ENCODE results near the gene SLCO3A1. TPM values are rescaled to one million over a fixed set of nuclear protein-coding genes. Genes with fewer than 3 reads are reported as not detected.

Gene SLCO3A1
- total and polyA plus RNA-seq, 4 donors = 1.6 to 3.6 (median 2.4) TPM

GRCh38 chr15:91891101-91891500 lies 37.6 kb downstream of the SLCO3A1 start:
- Histone ChIP-seq H3K9me3 (ENCODE audit: control insufficient read depth in 4 of 4, low read length in 3 of 4) (peaks cover 0 to 3% (median 0%) of the 10 kb centered on the region in 4 donors), H3K4me3 (ENCODE audit: low read depth in 1 of 3, low read length in 3 of 3) (no peak overlapping the region), H3K36me3 (ENCODE audit: control insufficient read depth in 4 of 4, insufficient read depth in 3 of 4, low read depth in 1 of 4, low read length in 3 of 4) (no peaks in the 10 kb centered on the region), H3K9ac (ENCODE audit: low read depth in 1 of 2, low read length in 2 of 2) (no peak overlapping the region), H3K4me1 (ENCODE audit: control insufficient read depth in 4 of 4, insufficient read depth in 4 of 4, low read length in 3 of 4) (no peaks in the 10 kb centered on the region), H3K27ac (ENCODE audit: low read depth in 1 of 2, low read length in 2 of 2) (no peak overlapping the region), H3K27me3 (ENCODE audit: control insufficient read depth in 4 of 4, insufficient read depth in 4 of 4, low read length in 3 of 4) (peaks cover 0 to 4% (median 0%) of the 10 kb centered on the region in 4 donors)
- no peak for DNase-seq (ENCODE audit: low spot score)
- 91% methylated on average over 1 of the region's 1 CpG for WGBS
- no peak for TF ChIP-seq RAD21 (IDR thresholded peaks at IDR 0.05)
- no peak for TF ChIP-seq ZBTB33 (IDR thresholded peaks at IDR 0.05)
- TF ChIP-seq GABPA (IDR thresholded peaks at IDR 0.05 in 1 of 2, conservative IDR thresholded peaks at IDR 0.05 in 1 of 2) = no peak

GRCh38 chr15:91891788-91892345 lies 38.4 kb downstream of the SLCO3A1 start:
- peaks cover 0 to 4% (median 0%) of the 10 kb centered on the region in 4 donors for H3K27me3 ChIP-seq (ENCODE audit: control insufficient read depth in 4 of 4, insufficient read depth in 4 of 4, low read length in 3 of 4)
- H3K27ac ChIP-seq (ENCODE audit: low read depth in 1 of 2, low read length in 2 of 2) = no peak overlapping the region
- no peaks in the 10 kb centered on the region for H3K4me1 ChIP-seq (ENCODE audit: control insufficient read depth in 4 of 4, insufficient read depth in 4 of 4, low read length in 3 of 4)
- WGBS = 93% methylated on average over 5 of the region's 5 CpGs
- H3K9me3 ChIP-seq (ENCODE audit: control insufficient read depth in 4 of 4, low read length in 3 of 4) = peaks cover 0 to 3% (median 0%) of the 10 kb centered on the region in 4 donors
- TF ChIP-seq GABPA (IDR thresholded peaks at IDR 0.05 in 1 of 2, conservative IDR thresholded peaks at IDR 0.05 in 1 of 2) (no peak), FOXA2 (IDR thresholded peaks at IDR 0.05) (no peak), RXRA (IDR thresholded peaks at IDR 0.05) (no peak), HNF4G (IDR thresholded peaks at IDR 0.05) (no peak), ZBTB33 (IDR thresholded peaks at IDR 0.05) (no peak), EGR1 (IDR thresholded peaks at IDR 0.05; ENCODE audit: low read depth in 2 of 2) (no peak), SP1 (IDR thresholded peaks at IDR 0.05) (no peak), FOXA1 (IDR thresholded peaks at IDR 0.05) (no peak), YY1 (IDR thresholded peaks at IDR 0.05) (no peak), TAF1 (conservative IDR thresholded peaks at IDR 0.05) (no peak), MAX (IDR thresholded peaks at IDR 0.05) (no peak), CTCF (IDR thresholded peaks at IDR 0.05; ENCODE audit: low read depth, low read length, missing input control) (no peak), HNF4A (conservative IDR thresholded peaks at IDR 0.05) (no peak)
- no peak overlapping the region for H3K9ac ChIP-seq (ENCODE audit: low read depth in 1 of 2, low read length in 2 of 2)
- H3K4me3 ChIP-seq (ENCODE audit: low read depth in 1 of 3, low read length in 3 of 3) = no peak overlapping the region
- no peak for DNase-seq (ENCODE audit: low spot score)
- H3K36me3 ChIP-seq (ENCODE audit: control insufficient read depth in 4 of 4, insufficient read depth in 3 of 4, low read depth in 1 of 4, low read length in 3 of 4) = no peaks in the 10 kb centered on the region
